Fibroblast of mammary gland (primary cell): Measurements from ENCODE around the gene RNASE13.
A peak's percentile ranks its signal among the peaks of the same experiment; 100 is the strongest.
"Not testable (repeated sequence)": the region's sequence is repeated elsewhere in the genome, so short reads cannot be mapped to it uniquely, and the experiment has no call there.

ENCODE experiments used
- DNase-seq: peaks from one replicate; pipeline ENCODE4 v3.0.0-alpha.2; 2010; ENCODE audit warnings: low read depth
- H3K4me3 ChIP-seq: 2 replicates; pipeline ENCODE4 v1.5.1; 2011; ENCODE audit warnings: low read depth, mild to moderate bottlenecking, low read length, moderate library complexity; ENCODE audit not compliant: control insufficient read depth
- CTCF ChIP-seq: conservative IDR thresholded peaks from 2 replicates; pipeline ENCODE4 v1.5.1; 2011; ENCODE audit warnings: low read depth, low read length, inconsistent platforms; ENCODE audit not compliant: control insufficient read depth, insufficient read depth

Gene RNASE13

GRCh38 chr14:21048638-21049037 lies 14.0 kb upstream of the RNASE13 start:
- TF ChIP-seq CTCF = no peak
- DNase-seq = no peak
- no peak overlapping the region for H3K4me3 ChIP-seq

- no peak overlapping the region for H3K4me3 ChIP-seq
- DNase-seq = no peak
- no peak for TF ChIP-seq CTCF
These were observed 12.8 kb upstream of the RNASE13 start for GRCh38 chr14:21047378-21047781.

GRCh38 chr14:21043974-21044618 lies 9.5 kb upstream of the RNASE13 start:
- H3K4me3 ChIP-seq = no peak overlapping the region
- no peak for DNase-seq
- no peak for TF ChIP-seq CTCF

- DNase-seq = no peak
- TF ChIP-seq CTCF = no peak
These were observed 8.9 kb upstream of the RNASE13 start for GRCh38 chr14:21043387-21043973.

GRCh38 chr14:21042918-21043317 lies 8.3 kb upstream of the RNASE13 start:
- no peak for TF ChIP-seq CTCF
- no peak overlapping the region for H3K4me3 ChIP-seq
- DNase-seq = no peak

More at GRCh38 chr14:21043387-21043973, 8.9 kb upstream of the RNASE13 start:
- no peak overlapping the region for H3K4me3 ChIP-seq

- no peak within 1 kb of the TSS for H3K4me3 ChIP-seq
- peak; percentile 66 for DNase-seq
These were observed 7.2 kb upstream of the RNASE13 start, which contains the start of gene RNASE7 for GRCh38 chr14:21041676-21042433. RNASE7 (plus strand) TSS chr14:21042362; CDS start chr14:21042993, 631 bp downstream.

GRCh38 chr14:21040941-21041340 lies 6.3 kb upstream of the RNASE13 start:
- not testable (repeated sequence) for DNase-seq, H3K4me3 ChIP-seq

More at GRCh38 chr14:21041676-21042433, 7.2 kb upstream of the RNASE13 start, which contains the start of gene RNASE7:
- no peak for TF ChIP-seq CTCF
